Prostate gland (tissue), 2 donors: Measurements from ENCODE around the gene RBP2. TPM values are rescaled to one million over a fixed set of nuclear protein-coding genes. Genes with fewer than 3 reads are reported as not detected.

Source experiments
- DNase-seq: peaks from one replicate; pipeline ENCODE4 v3.0.0-alpha.2; 2019; ENCODE audit warnings: low spot score
- H3K27ac ChIP-seq, 2 donors: fragments of 200-600 bp; sonication (generic); 2 replicates each; pipeline ENCODE4 v1.5.1; 2017 to 2019
- H3K27me3 ChIP-seq: fragments of 200-600 bp; sonication (generic); replicated peaks from 2 replicates; pipeline ENCODE4 v1.5.1; 2019; ENCODE audit not compliant: insufficient read depth
- H3K36me3 ChIP-seq, 2 donors: fragments of 200-600 bp; sonication (generic); 1 replicate in 1 of 2; 2 replicates in 1 of 2; pipeline versions ENCODE4 v1.5.1 to v1.8.1; 2017 to 2019
- H3K4me1 ChIP-seq: fragments of 200-600 bp; sonication (generic); replicated peaks from 2 replicates; pipeline ENCODE4 v1.5.1; 2019
- H3K4me3 ChIP-seq, 2 donors: fragments of 200-600 bp; sonication (generic); 2 replicates each; pipeline ENCODE4 v1.5.1; 2017 to 2019
- H3K9me3 ChIP-seq: fragments of 200-600 bp; sonication (generic); 2 replicates; pipeline ENCODE4 v1.5.1; 2017
- CTCF ChIP-seq, 4 experiments: fragments of 200-600 bp in 2 of 4; fragments of 450-650 bp in 2 of 4; sonication (generic) in 2 of 4; IDR thresholded peaks; 1 replicate in 3 of 4; 2 replicates in 1 of 4; pipeline ENCODE4 v1.5.1; 2016 to 2019; ENCODE audit warnings: antibody characterized with exemption in 4 of 4, mild to moderate bottlenecking in 2 of 4, moderate library complexity in 2 of 4
- POLR2A ChIP-seq: fragments of 450-650 bp; IDR thresholded peaks from one replicate; pipeline ENCODE4 v1.6.1; 2016; ENCODE audit warnings: antibody characterized with exemption, mild to moderate bottlenecking
- POLR2AphosphoS5 ChIP-seq: sonication (generic); formaldehyde crosslinking; IDR thresholded peaks from one replicate; pipeline ENCODE4 v1.6.1; 2017; ENCODE audit warnings: antibody characterized with exemption
- WGBS: methylation state at CpG from one replicate; pipeline ENCODE4 v1.1.5; 2018; 5-methylcytosine and 5-hydroxymethylcytosine counted together
- intact Hi-C: fragments of 100-400 bp; cut with DNase I; formaldehyde crosslinking; loops from one replicate; pipeline ENCODE4 v1.14.2; 2022
- total RNA-seq, 2 donors: library from RNA; depleted of rRNA; stranded (reverse); fragments of >200 nt; gene quantifications; one replicate each; pipeline ENCODE4 v1.1.0, GENCODE V29; 2016

Gene RBP2
- total RNA-seq, 2 donors from 2014 or later: not detected

- TF ChIP-seq POLR2A (no peak), POLR2AphosphoS5 (no peak), CTCF (IDR thresholded peaks at IDR 0.05) (no peak)
- Histone ChIP-seq H3K27me3 (no peaks in the 10 kb centered on the region), H3K9me3 (no peaks in the 10 kb centered on the region), H3K4me1 (no peaks in the 10 kb centered on the region), H3K4me3 (no peak overlapping the region), H3K27ac (no peak overlapping the region), H3K36me3 (no peaks in the 10 kb centered on the region)
- no peak for DNase-seq
- WGBS: 72% methylated on average over 2 of the region's 2 CpGs
- intact Hi-C loops: no loop called here
These were observed 22.0 kb downstream of the RBP2 start for GRCh38 chr3:139454346-139454745.

GRCh38 chr3:139450159-139450558 is 26.2 kb downstream of the RBP2 start:
- no peak for DNase-seq
- Histone ChIP-seq H3K27ac (no peak overlapping the region), H3K36me3 (no peaks in the 10 kb centered on the region), H3K4me1 (no peaks in the 10 kb centered on the region), H3K27me3 (no peaks in the 10 kb centered on the region), H3K9me3 (no peaks in the 10 kb centered on the region), H3K4me3 (no peak overlapping the region)
- intact Hi-C loops: no loop called here
- TF ChIP-seq CTCF (IDR thresholded peaks at IDR 0.05) (no peak), POLR2A (no peak), POLR2AphosphoS5 (no peak)

GRCh38 chr3:139449566-139449965 is 26.8 kb downstream of the RBP2 start:
- no peak overlapping the region for H3K27ac ChIP-seq
- H3K4me3 ChIP-seq: no peak overlapping the region
- TF ChIP-seq POLR2A (no peak), POLR2AphosphoS5 (no peak)
- intact Hi-C loops: no loop called here
- WGBS: 93% methylated on average over 5 of the region's 5 CpGs
- no peak for DNase-seq
- no peaks in the 10 kb centered on the region for H3K4me1 ChIP-seq
- H3K9me3 ChIP-seq: no peaks in the 10 kb centered on the region
- H3K27me3 ChIP-seq: no peaks in the 10 kb centered on the region
- H3K36me3 ChIP-seq: no peaks in the 10 kb centered on the region

GRCh38 chr3:139448104-139448503 is 28.2 kb downstream of the RBP2 start:
- no peak overlapping the region for H3K4me3 ChIP-seq
- DNase-seq: no peak
- no peaks in the 10 kb centered on the region for H3K4me1 ChIP-seq
- intact Hi-C loops: no loop called here
- no peaks in the 10 kb centered on the region for H3K9me3 ChIP-seq
- no peak overlapping the region for H3K27ac ChIP-seq
- no peaks in the 10 kb centered on the region for H3K27me3 ChIP-seq
- no peaks in the 10 kb centered on the region for H3K36me3 ChIP-seq
- TF ChIP-seq POLR2A (no peak), CTCF (IDR thresholded peaks at IDR 0.05) (no peak), POLR2AphosphoS5 (no peak)
- 75% methylated on average over 3 of the region's 3 CpGs for WGBS

GRCh38 chr3:139447486-139447885 is 28.8 kb downstream of the RBP2 start:
- intact Hi-C loops: no loop called here
- H3K36me3 ChIP-seq: no peaks in the 10 kb centered on the region
- TF ChIP-seq POLR2A: no peak
- TF ChIP-seq POLR2AphosphoS5: no peak
- no peak for TF ChIP-seq CTCF (IDR thresholded peaks at IDR 0.05)
- H3K4me1 ChIP-seq: no peaks in the 10 kb centered on the region
- no peak overlapping the region for H3K27ac ChIP-seq
- H3K9me3 ChIP-seq: no peaks in the 10 kb centered on the region
- no peak overlapping the region for H3K4me3 ChIP-seq
- DNase-seq: no peak
- H3K27me3 ChIP-seq: no peaks in the 10 kb centered on the region
